Kidney tubule cell (primary cell): ENCODE measurements around the gene TBKBP1.

Experiments
- DNase-seq: peaks from one replicate; pipeline ENCODE4 v3.0.0-alpha.2; 2018; ENCODE audit warnings: low spot score

Gene TBKBP1

GRCh38 chr17:47699536-47699840 lies 5.5 kb downstream of the TBKBP1 start:
- no peak for DNase-seq

- DNase-seq, result no peak
Observed at GRCh38 chr17:47700471-47701449, 6.8 kb downstream of the TBKBP1 start.

GRCh38 chr17:47701608-47702007 lies 7.6 kb downstream of the TBKBP1 start:
- DNase-seq, result no peak

DNA sequence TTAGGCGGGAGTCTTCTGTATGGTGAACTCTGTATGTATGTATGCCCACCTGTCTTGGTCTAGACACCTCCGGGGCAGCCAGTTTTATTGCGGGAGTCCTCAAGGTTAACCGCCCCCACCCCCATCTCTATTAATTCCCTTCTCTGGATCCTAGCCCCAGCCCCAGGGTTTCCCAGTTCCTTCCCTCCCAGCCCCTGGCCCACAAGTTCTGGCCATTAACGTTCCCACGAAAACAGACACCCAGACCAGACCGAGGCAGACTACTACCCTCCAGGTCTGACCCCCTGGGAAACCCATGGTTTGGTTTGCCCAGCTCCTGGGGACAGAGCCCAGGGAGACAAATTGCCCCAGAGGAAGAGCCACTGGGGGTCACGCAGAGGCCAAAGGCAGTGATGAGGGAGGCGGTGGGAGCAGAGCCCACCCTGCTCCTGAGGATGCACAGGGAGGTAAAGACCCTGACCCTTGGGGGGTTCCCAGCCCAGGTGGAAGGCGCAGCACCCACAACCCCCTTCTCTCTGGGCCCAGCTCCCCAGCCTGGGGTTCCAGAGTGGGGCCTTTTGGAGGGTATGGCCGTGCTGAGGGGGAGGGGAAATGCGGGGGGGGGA lies 8.5 kb downstream of the TBKBP1 start:
- no peak for DNase-seq

DNA sequence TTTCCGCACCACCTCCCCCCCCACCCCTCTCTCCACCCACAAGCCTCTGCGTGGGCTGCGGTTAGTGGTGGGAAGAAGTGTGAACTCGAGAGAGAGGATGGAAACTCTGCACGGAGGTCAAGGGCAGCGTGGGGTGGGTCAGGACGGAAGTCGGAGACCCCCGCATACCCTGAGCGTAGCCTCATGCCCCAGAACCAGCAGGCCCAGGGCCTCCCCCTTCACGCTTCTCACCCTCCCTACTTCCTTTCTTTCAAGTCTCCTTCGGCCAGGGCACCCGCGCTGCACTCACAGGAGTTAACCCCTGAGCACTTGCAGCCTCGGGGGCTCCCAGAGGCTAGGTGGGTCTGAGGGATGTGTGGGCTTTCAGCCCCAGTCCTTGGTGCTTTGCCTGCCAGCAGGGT lies 9.2 kb downstream of the TBKBP1 start:
- no peak for DNase-seq

DNA sequence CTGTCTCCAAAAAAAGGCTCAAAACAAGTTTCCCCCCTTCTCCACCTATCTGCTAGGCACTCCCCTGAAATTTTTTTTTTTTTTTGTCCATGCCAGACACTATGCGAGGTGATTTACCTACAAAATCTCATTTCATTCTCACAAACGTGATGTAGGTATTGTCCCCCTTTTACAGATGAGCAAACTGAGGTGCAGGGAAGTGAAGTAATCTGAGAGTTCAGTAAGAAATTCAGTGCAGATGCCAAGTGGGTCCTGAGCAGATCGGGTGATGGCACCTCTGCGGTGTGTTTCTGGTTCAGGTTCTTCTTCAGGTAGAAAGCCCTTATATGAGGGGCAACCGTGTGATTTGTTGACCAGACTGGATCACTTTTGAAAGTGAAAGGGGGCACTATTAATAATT lies 9.7 kb downstream of the TBKBP1 start:
- DNase-seq, result no peak

DNA sequence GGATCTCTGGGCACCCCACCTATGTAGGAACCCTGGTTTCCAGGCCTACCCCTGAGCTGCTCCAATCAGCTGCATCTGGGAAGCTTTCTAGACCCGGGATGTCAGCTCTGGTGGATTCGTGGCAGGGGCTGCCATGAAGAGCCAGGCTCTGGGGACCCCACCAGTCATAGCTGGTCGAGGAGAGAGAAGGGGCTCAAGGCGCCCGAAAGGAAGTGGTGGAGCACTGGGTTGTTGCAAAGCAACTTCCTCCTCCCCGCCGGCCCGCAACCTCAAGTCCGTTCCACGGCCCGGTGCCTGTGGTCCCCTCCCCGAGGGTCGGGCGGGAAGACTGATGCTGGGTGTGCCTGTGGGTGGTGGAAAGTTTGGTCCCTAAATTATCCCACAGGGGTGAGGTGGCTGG lies 10.2 kb downstream of the TBKBP1 start:
- DNase-seq, result no peak

DNA sequence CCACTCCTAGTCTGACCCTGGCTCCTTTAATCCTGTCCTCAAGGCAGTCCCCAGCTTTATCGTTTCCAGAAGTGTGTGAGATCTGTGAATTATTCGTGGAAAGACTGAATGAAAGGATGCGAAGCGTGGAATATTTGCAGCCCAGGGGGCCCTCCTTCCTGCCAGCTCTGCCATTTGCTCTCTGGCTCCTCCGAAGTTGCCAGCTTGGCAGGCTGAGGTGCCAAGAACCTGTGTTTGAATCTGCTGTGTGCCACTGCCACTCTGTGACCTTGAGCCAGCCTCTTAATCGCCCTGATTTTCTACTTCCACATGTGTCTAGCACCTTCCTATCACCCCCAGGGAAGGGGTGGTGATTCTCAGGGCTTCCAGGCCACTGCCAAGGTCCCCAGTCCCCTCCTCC lies 10.8 kb downstream of the TBKBP1 start:
- no peak for DNase-seq

- no peak for DNase-seq
Observed at GRCh38 chr17:47705536-47706530, 11.9 kb downstream of the TBKBP1 start.

DNA sequence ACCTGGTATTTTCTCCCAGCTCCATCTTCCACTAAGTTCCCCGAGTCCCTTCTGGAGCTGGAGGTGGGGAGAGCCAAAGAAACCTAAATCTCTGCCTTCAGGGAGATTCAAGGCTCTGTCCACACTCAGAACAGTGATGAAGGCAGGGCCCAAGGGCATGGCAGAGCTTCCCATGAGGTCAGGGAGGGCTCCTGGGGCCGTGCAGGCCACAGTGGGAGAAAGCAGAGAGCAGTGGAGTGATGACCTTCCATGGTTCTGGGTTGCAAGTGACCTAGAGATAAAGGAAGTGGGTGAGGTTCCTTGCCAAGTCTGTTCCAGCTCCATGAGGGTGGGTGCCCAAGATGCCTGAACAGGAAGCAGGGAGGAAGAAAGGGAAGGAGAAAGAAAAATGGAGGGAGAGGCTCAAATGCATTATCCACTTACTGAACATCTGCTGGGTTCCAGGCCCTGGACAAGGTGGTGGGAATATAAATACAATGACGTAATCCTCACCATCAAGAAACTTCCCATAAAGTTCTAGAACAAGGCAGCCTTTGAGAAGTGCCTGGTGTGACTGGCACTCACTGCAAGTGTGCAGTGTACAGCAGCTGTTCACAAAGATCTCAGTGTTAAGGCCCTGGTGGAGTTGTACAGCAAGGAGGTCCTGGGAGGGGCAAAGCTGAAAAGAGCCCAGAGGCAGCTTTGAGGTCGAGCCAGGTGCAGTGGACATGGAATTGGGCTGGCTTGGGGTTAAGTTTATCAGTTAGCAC lies 13.3 kb downstream of the TBKBP1 start:
- DNase-seq, result no peak

GRCh38 chr17:47707884-47708283 lies 13.9 kb downstream of the TBKBP1 start:
- no peak for DNase-seq

DNA sequence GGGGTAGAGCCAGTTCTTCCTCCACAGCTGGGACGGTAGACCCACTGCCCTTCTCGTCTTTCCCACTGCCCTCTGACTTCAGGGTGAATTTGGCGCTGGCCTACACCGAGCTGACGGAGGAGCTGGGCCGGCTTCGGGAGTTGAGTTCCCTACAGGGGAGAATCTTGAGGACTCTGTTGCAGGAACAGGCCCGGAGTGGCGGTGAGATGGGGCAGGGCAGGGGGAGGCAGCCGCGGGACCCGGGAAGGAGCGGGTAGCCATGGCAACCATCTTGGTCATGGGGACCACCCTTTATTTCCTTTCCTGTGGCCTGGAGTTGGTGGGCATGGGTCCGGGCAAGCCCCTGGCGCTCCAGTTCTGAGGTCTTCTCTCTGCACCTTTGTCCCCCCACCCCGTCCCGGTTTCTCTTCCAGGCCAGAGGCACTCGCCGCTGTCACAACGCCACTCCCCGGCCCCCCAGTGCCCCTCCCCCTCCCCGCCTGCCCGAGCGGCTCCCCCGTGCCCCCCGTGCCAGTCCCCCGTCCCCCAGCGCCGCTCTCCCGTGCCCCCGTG lies 14.4 kb downstream of the TBKBP1 start:
- no peak for DNase-seq

- no peak for DNase-seq
Observed at GRCh38 chr17:47708864-47709541, 15.0 kb downstream of the TBKBP1 start.

DNA sequence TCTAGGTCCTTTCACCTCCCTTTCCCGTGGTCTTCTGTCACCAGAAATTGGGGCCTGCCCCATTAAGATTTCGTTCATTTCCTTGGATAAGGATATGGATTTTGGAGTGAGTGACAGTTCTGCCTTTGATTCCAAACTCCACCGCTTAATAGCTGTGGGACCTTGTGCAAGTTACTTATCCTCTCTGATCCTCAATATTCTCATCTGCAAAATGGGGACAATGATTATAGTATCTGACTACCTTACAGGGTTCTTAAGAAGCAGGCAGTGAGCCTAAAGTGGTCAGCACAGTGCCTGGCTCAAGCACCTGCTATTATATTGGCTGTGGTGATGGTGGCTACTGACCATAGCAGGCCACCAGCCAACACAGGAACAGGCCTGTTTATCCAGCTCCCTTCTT lies 15.6 kb downstream of the TBKBP1 start:
- DNase-seq, result no peak

- no peak for DNase-seq
Observed at GRCh38 chr17:47711366-47712099, 17.6 kb downstream of the TBKBP1 start.

GRCh38 chr17:47712330-47713023 lies 18.5 kb downstream of the TBKBP1 start:
- no peak for DNase-seq

GRCh38 chr17:47713980-47714700 lies 20.2 kb downstream of the TBKBP1 start:
- DNase-seq, result no peak

- no peak for DNase-seq
Observed at GRCh38 chr17:47714773-47715396, 20.9 kb downstream of the TBKBP1 start.
